Stimulated activated CD8-positive, alpha-beta memory T cell treated with anti-CD3 and anti-CD28 coated beads, Interleukin-2, amount 100 ng/mL, for 48 hours (primary cell): ENCODE data around the gene OTOP1.
A peak's percentile ranks its signal among the peaks of the same experiment; 100 is the strongest.
"Not testable (repeated sequence)": the region's sequence is repeated elsewhere in the genome, so short reads cannot be mapped to it uniquely, and the experiment has no call there.

Source experiments
- DNase-seq, 2 donors: peaks; one replicate each; pipeline ENCODE4 v3.0.0-alpha.2; 2020; ENCODE audit warnings: low read depth in 2 of 2

The OTOP1 gene

DNA sequence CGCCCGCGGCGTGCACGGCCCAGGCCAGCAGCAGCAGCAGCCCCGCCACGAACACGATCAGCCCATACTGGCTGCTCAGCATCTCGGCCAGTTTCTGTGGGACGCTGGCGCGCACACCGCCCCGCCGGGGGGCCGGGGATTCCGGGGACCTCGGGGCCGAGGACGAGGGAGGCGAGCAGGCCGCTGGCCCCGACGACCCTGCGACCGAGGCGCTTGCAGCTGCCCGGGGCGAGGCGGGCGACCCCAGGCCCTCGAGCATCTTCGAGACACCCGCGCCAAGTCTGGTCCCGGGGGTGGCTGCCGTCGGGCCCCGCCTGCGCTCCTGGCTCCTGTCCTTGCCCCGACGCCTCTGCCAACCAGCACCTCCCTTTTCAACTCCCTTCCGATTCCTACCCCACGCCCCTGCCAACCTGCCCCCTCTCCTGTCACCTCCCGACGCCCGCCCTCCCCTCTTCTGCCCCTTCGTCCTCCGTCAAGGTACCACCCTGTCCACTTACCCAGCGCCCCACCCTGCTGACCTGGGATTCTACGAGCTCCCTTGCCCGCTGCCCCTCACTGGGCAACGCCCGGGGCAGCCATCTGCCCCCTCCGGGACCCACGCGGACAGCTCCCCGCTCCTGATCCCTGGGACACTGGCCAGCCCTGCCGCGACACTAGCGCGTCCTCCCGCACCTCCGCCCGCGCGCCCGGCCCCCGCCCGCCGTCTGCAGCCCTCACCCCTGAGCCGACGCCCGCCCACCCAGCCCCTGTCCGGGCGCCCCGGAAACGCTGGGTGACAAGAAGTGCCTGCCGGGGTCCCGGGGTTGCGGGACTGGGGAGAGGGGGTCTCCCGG, at the start of gene OTOP1:
Gene OTOP1, minus strand, starts transcription at position 324 of the 833 bp plus-strand sequence. Its CDS starts 65 bp downstream, at position 259.
- no peak for DNase-seq

- no peak for DNase-seq
These were observed 47.5 kb upstream of the OTOP1 start for GRCh38 chr4:4274226-4274625.

DNA sequence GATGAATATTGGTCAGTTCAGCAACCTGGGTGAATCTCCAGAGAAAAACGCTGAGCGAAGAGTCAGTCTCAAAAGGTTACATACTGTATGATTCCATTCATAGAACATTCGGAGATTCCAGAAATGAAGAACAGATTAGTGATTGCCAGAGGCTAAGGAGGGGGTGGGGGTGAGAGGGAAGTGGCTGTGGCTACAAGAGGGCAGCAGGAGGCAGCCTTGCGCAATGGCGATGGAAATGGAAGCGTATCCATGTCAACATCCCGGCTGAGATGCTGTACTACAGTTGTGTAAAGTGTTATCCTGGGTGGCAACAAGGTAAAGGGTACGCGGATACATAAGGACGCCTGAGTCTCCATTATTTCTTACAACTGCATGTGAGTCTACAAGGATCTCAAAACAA, 45.2 kb upstream of the OTOP1 start:
- no peak for DNase-seq

DNA sequence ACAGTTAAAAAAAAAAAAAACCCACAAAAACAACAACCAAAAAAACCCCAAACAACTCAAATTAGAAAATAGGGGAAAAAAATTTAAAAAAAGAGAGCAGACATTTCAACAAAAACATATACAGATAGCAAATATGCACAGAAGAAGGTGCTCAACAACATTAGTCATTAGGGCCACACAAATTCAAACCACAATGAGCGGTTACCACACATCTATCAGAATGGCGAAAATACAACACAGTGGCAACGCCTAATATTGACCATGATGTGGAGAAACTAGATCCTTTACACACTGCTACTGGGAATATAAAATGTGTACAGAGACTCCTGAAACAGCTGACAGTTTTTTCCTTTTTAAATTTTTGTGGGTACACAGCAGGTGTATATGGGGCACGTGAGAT, 43.8 kb upstream of the OTOP1 start:
- no peak for DNase-seq

DNA sequence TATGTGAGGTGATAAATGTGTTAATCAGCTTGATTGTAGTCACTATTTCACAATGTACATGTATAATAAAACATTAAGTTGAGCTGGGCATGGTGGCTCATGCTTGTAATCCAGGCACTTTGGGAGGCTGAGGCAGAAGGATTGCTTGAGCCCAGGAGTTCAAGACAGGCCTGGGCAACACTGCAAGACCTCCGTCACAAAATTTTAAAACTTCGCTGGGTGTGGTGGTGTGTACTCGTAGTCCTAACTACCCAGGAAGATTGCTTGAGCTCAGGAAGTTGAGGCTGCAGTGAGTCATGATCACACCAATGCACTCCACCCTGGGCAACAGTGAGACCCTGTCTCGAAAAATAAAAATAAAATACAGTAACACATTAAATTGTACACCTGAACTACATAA, 43.1 kb upstream of the OTOP1 start:
- DNase-seq, result no peak

DNA sequence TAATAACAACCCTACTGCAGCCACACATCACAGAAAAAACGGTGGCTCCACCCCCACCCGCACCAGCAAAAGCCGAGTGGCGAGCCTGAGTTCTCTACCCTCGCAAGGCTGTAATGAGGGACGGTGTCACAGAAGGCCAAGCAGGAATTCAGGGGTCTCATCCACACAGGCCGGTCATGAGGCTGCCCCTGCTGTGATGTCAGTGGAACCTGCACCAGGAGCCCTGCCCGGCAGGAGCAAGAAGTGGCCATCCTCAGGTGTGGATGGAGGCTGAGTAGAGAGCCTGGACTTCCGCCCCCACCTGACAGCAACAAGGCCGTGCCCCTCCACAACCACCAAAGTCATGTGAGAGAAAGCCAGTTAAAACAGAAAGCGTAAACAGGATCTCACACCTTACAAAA, 42.6 kb upstream of the OTOP1 start:
- DNase-seq, result no peak

GRCh38 chr4:4268776-4269175, 42.0 kb upstream of the OTOP1 start:
- no peak for DNase-seq

GRCh38 chr4:4267981-4268380, 41.3 kb upstream of the OTOP1 start:
- no peak for DNase-seq

DNA sequence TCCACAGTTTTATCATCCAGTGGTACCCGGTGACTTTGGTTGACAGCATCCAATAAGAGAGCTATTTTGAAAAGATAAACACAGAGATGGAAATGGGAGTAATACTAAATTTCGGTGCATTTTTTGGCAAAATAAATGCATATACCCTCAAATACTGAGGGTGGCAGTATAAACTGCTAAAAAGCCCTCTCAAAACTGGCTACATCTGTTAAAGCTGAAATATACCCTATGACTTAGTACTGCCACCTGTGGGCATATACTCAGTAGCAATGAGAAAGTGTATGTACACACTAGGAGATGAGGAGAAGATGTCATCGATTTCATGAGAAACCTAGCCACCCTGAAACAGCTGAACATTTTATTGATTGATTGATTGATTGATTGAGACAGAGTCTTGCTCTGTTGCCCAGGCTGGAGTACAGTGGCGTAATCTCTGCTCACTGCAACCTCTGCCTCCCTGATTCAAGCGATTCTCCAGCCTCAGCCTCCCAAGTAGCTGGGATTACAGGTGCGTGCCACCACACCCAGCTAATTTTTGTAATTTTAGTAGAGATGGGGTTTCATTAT, 33.5 kb upstream of the OTOP1 start:
- no peak for DNase-seq

DNA sequence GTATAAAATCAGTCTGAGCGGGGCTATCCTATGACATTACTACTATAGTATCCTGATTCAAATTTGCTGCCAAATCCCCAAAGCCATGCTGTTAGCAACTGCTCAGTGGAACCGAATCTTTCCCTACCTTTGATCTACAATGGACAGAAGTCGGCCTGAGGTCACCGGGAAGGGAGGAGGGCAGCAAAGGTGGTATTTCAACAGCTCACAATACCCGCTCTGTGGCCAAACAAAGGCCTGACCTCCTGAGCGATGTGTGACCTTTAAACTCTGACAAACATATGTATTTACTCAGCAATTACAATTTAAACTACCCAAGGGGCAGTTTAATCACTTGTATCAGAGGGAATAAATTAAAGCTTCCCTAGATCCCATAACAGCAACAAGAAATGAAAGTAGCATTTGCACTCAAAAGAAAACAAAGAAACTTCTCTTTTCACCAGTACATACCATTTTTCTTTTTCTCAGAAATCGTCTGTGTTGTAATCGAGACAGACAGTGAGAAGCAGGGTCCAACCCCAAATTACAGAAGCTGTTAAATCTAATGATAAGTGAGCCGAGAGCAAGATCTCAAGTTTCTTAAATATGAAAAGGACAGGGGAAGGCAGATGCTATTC, 32.9 kb upstream of the OTOP1 start:
- DNase-seq, result no peak

GRCh38 chr4:4257705-4258104, 31.0 kb upstream of the OTOP1 start:
- DNase-seq, result not testable (repeated sequence)

DNA sequence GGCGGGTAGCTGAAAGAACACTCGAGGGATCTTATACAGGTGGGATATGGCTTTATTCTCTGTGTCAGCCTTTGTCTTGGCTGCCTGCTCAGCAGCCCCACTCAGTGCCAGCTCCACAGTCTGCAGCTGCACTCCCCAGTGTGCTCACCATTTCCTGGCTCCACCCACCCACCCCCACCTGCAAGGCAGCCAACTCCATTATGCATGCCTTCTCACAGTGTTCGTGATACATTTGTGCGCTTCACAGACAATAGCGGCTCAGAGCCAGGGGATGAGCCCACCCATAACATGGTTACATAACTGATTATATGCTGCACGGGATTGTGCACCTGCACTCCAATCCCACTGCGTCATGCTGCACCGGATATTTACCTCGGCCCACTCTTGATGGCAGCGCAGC, 30.1 kb upstream of the OTOP1 start:
- no peak for DNase-seq

DNA sequence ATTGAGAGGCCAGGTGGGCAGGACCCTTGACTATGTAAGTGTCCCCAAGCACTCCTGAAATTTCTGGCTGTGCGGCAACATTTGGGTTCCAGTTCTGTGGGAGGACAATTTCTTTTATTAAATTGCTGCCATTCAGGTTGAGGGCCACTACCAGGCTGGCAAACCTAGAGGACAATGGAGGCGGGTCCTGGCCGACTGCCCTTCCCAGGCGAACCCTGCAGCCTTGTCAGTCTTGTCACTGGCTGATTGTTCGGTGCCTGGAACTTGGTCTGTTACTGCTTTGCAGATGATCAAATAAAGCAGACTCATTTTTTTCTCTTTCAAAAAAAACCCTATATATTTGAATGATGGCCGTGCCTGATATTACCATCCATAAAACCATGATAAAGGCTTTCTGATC, 27.9 kb upstream of the OTOP1 start:
- no peak for DNase-seq

DNA sequence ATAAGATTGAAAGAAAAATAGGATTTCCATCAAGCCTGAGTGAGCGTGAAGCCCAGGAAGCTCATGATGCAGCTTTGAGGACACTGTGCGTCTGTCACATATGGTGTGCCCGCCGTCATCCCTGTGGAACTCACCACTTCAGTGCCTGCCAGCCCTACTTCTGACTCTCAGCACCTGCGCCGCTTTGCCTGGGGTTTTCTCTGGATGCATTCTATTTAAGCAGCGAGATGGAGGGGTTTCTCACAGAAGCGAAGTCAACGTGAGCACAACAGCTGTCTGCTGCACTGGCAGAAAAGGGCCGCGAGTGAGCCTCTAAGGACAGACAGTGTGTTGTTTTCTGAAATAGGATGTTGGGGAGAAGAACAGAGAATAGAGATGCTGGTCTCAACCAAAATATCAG, 27.5 kb upstream of the OTOP1 start:
- no peak for DNase-seq

DNA sequence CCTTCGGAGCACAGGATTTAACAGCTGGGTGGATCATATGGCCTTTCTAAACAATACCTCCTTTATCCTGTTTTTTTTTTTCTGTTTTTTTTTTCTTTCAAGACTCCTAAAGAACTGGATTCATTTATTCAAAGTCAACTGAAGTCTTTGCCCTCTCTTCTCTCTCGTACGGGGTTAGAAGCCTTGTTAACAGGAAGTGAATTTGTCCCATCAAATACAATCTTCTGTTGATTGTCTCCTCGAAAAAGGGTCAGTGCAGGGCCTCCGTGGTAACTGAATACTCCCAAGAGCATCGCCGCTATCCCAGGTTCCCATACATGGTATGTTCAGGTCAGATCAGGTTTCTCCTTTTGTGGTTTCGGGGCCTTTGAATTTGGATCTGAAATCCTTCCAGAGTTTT, 23.1 kb upstream of the OTOP1 start:
- DNase-seq, result no peak

GRCh38 chr4:4249342-4249741, 22.6 kb upstream of the OTOP1 start:
- not testable (repeated sequence) for DNase-seq

- no peak for DNase-seq
These were observed 22.1 kb upstream of the OTOP1 start for GRCh38 chr4:4248885-4249203.

- peak; percentile 83 to 89 for DNase-seq
These were observed 21.5 kb upstream of the OTOP1 start, which contains the start of gene TMEM128 for GRCh38 chr4:4248029-4248884. Gene TMEM128 (minus strand): TSS chr4:4248223. CDS start chr4:4248202, 21 bp downstream.

GRCh38 chr4:4247696-4248028, 20.9 kb upstream of the OTOP1 start:
- no peak for DNase-seq

- DNase-seq, result no peak
These were observed 18.4 kb upstream of the OTOP1 start for GRCh38 chr4:4245172-4245571.

DNA sequence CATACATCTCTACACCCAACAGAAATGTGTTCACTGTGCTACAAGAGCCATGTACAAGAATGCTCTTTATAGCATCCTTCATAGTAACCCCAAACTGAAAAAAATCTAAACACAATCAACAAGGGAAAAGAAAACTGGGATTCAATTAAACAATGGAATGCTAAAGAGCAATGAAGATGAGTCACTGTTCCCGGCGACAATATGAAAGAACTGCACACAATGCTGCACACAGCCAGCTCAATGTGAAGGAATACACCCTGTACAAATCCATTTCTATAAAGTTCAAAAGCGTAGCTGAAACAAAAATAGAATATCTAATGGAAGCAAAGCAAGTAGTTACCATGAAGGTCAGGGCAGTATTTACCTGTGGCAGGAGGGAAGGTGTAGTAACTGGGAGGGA, 12.8 kb upstream of the OTOP1 start:
- not testable (repeated sequence) for DNase-seq

GRCh38 chr4:4233610-4234009, 6.9 kb upstream of the OTOP1 start:
- DNase-seq, result no peak

GRCh38 chr4:4228356-4228668, 1.6 kb upstream of the OTOP1 start:
- no peak for DNase-seq
